ENCODE data around the gene DOCK8. TPM values are rescaled to one million over a fixed set of nuclear protein-coding genes. Genes with fewer than 3 reads are reported as not detected.

Gene DOCK8
- total RNA-seq, 1 experiment from 2014 or later: 0.80 TPM

- no peak overlapping the region for H3K4me3 ChIP-seq (ENCODE audit: insufficient read depth, low read depth, low read length)
- no peaks in the 10 kb centered on the region for H3K27me3 ChIP-seq (ENCODE audit: control insufficient read depth, insufficient read depth, low read length)
- DNase-seq: no peak
- no peaks in the 10 kb centered on the region for H3K36me3 ChIP-seq (replicated peaks; ENCODE audit: control insufficient read depth, insufficient read depth, low read length)
These were observed 248.9 kb downstream of the DOCK8 start for GRCh38 chr9:463455-464171.

GRCh38 chr9:466747-467146 is 252.1 kb downstream of the DOCK8 start:
- DNase-seq: no peak
- Histone ChIP-seq H3K36me3 (replicated peaks; ENCODE audit: control insufficient read depth, insufficient read depth, low read length) (no peaks in the 10 kb centered on the region), H3K27me3 (ENCODE audit: control insufficient read depth, insufficient read depth, low read length) (peaks cover 3% of the 10 kb centered on the region), H3K4me3 (ENCODE audit: insufficient read depth, low read depth, low read length) (no peak overlapping the region)

GRCh38 chr9:468766-469426 is 254.2 kb downstream of the DOCK8 start:
- no peak for DNase-seq
- Histone ChIP-seq H3K27me3 (ENCODE audit: control insufficient read depth, insufficient read depth, low read length) (peaks cover 3% of the 10 kb centered on the region), H3K4me3 (ENCODE audit: insufficient read depth, low read depth, low read length) (no peak overlapping the region), H3K36me3 (replicated peaks; ENCODE audit: control insufficient read depth, insufficient read depth, low read length) (no peaks in the 10 kb centered on the region)

GRCh38 chr9:469672-470551 is 255.2 kb downstream of the DOCK8 start:
- H3K4me3 ChIP-seq (ENCODE audit: insufficient read depth, low read depth, low read length): peak overlapping the region; percentile 40

GRCh38 chr9:470552-471194 is 256.0 kb downstream of the DOCK8 start:
- no peak for DNase-seq
- Histone ChIP-seq H3K27me3 (ENCODE audit: control insufficient read depth, insufficient read depth, low read length) (peaks cover 3% of the 10 kb centered on the region), H3K4me3 (ENCODE audit: insufficient read depth, low read depth, low read length) (peak overlapping the region; percentile 38), H3K36me3 (replicated peaks; ENCODE audit: control insufficient read depth, insufficient read depth, low read length) (no peaks in the 10 kb centered on the region; the same call in 1 of the 2 replicates)

More at GRCh38 chr9:469672-470551, 255.2 kb downstream of the DOCK8 start:
- peaks cover 3% of the 10 kb centered on the region for H3K27me3 ChIP-seq (ENCODE audit: control insufficient read depth, insufficient read depth, low read length)
- peak; percentile 97 for DNase-seq
- H3K36me3 ChIP-seq (replicated peaks; ENCODE audit: control insufficient read depth, insufficient read depth, low read length): no peaks in the 10 kb centered on the region

- Histone ChIP-seq H3K27me3 (ENCODE audit: control insufficient read depth, insufficient read depth, low read length) (peaks cover 3% of the 10 kb centered on the region), H3K36me3 (replicated peaks; ENCODE audit: control insufficient read depth, insufficient read depth, low read length) (no peaks in the 10 kb centered on the region; the same call in 1 of the 2 replicates), H3K4me3 (ENCODE audit: insufficient read depth, low read depth, low read length) (no peak overlapping the region)
- no peak for DNase-seq
These were observed 256.7 kb downstream of the DOCK8 start for GRCh38 chr9:471320-471719.

- H3K27me3 ChIP-seq (ENCODE audit: control insufficient read depth, insufficient read depth, low read length): peaks cover 3% of the 10 kb centered on the region
- no peak overlapping the region for H3K4me3 ChIP-seq (ENCODE audit: insufficient read depth, low read depth, low read length)
- no peaks in the 10 kb centered on the region; the same call in 1 of the 2 replicates for H3K36me3 ChIP-seq (replicated peaks; ENCODE audit: control insufficient read depth, insufficient read depth, low read length)
- no peak for DNase-seq
These were observed 257.9 kb downstream of the DOCK8 start for GRCh38 chr9:472479-473075.

- no peaks in the 10 kb centered on the region for H3K27me3 ChIP-seq (ENCODE audit: control insufficient read depth, insufficient read depth, low read length)
- H3K4me3 ChIP-seq (ENCODE audit: insufficient read depth, low read depth, low read length): no peak overlapping the region
- H3K36me3 ChIP-seq (replicated peaks; ENCODE audit: control insufficient read depth, insufficient read depth, low read length): no peaks in the 10 kb centered on the region; the same call in 1 of the 2 replicates
- DNase-seq: no peak
These were observed 262.5 kb downstream of the DOCK8 start for GRCh38 chr9:477193-477592.

GRCh38 chr9:479304-479970 is 264.8 kb downstream of the DOCK8 start:
- no peak overlapping the region for H3K4me3 ChIP-seq (ENCODE audit: insufficient read depth, low read depth, low read length)
- no peaks in the 10 kb centered on the region for H3K27me3 ChIP-seq (ENCODE audit: control insufficient read depth, insufficient read depth, low read length)
- no peak for DNase-seq
- no peaks in the 10 kb centered on the region; the same call in 1 of the 2 replicates for H3K36me3 ChIP-seq (replicated peaks; ENCODE audit: control insufficient read depth, insufficient read depth, low read length)

- DNase-seq: no peak
- Histone ChIP-seq H3K4me3 (ENCODE audit: insufficient read depth, low read depth, low read length) (no peak overlapping the region), H3K36me3 (replicated peaks; ENCODE audit: control insufficient read depth, insufficient read depth, low read length) (no peaks in the 10 kb centered on the region; the same call in 1 of the 2 replicates), H3K27me3 (ENCODE audit: control insufficient read depth, insufficient read depth, low read length) (no peaks in the 10 kb centered on the region)
These were observed 265.3 kb downstream of the DOCK8 start for GRCh38 chr9:479971-480350.

- Histone ChIP-seq H3K36me3 (replicated peaks; ENCODE audit: control insufficient read depth, insufficient read depth, low read length) (no peaks in the 10 kb centered on the region), H3K27me3 (ENCODE audit: control insufficient read depth, insufficient read depth, low read length) (no peaks in the 10 kb centered on the region), H3K4me3 (ENCODE audit: insufficient read depth, low read depth, low read length) (no peak overlapping the region)
- DNase-seq: no peak
These were observed 268.1 kb downstream of the DOCK8 start for GRCh38 chr9:482739-483138.

GRCh38 chr9:486156-486555 is 271.5 kb downstream of the DOCK8 start:
- no peak for DNase-seq
- Histone ChIP-seq H3K36me3 (replicated peaks; ENCODE audit: control insufficient read depth, insufficient read depth, low read length) (no peaks in the 10 kb centered on the region), H3K27me3 (ENCODE audit: control insufficient read depth, insufficient read depth, low read length) (no peaks in the 10 kb centered on the region), H3K4me3 (ENCODE audit: insufficient read depth, low read depth, low read length) (no peak overlapping the region)

- no peaks in the 10 kb centered on the region for H3K27me3 ChIP-seq (ENCODE audit: control insufficient read depth, insufficient read depth, low read length)
- no peaks in the 10 kb centered on the region for H3K36me3 ChIP-seq (replicated peaks; ENCODE audit: control insufficient read depth, insufficient read depth, low read length)
- H3K4me3 ChIP-seq (ENCODE audit: insufficient read depth, low read depth, low read length): no peak overlapping the region
- DNase-seq: no peak
These were observed 272.8 kb downstream of the DOCK8 start for GRCh38 chr9:487429-487828.

All from H7 (cell line).